Endothelial cell of coronary artery (primary cell): ENCODE data around the gene AURKAIP1. TPM values are rescaled to one million over a fixed set of nuclear protein-coding genes. Genes with fewer than 3 reads are reported as not detected.

Experiments
- total RNA-seq: library from RNA; depleted of rRNA; stranded (reverse); fragments of >200 nt; gene quantifications from 2 replicates; pipeline ENCODE4 v1.2.3, GENCODE V29; 2014

AURKAIP1 gene
- total RNA-seq, result 91.8 and 109 TPM in 2 replicates

DNA sequence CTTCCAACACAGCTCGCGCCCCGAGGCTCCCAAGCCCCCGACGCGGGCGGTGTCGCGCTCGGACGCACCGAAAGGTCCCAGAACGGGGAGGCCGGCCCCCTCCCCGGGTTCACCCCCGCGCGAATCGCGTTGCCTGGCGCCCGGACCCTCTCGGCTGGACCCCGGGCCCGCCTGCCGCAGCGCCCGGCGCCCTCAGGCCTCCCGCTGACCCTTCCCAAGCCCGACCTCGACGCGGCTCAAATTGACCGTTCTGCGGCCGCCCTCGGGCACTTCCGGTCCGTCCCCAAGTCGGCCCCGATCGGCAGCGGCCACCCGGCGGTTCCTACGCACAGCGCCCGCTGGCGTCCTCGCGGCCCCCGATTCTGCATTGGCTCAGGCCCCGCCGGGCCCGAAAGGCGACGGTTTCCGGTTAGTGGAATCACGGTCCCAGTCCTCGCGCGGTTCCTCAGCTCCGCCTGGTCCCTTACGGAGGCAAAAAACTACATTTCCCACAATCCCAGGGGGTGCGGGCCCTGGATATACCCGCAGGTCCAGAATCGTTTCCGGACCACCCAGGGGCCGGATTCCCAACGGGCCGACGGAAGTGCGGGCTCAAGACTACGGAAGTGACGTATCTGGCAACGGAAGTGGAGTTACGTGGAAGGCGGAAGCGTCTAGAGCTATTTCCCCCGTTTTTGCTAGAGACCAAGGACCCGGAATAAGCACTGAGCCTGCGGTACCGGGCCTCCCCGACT, at the start of gene AURKAIP1:
Gene AURKAIP1 (minus strand): TSS at position 279 of the 734 bp plus-strand sequence. CDS start 451 bp downstream, outside the sequence.

GRCh38 chr1:1421147-1421906, 46.3 kb upstream of the AURKAIP1 start, which contains the start of gene ANKRD65:
Gene ANKRD65, minus strand, starts transcription at chr1:1421276. Its CDS starts 271 bp downstream, at chr1:1421005.

GRCh38 chr1:1406821-1407635, 32.0 kb upstream of the AURKAIP1 start, which contains the start of gene MRPL20:
Gene MRPL20, minus strand, starts transcription at chr1:1407293. Its CDS starts 76 bp downstream, at chr1:1407217.

DNA sequence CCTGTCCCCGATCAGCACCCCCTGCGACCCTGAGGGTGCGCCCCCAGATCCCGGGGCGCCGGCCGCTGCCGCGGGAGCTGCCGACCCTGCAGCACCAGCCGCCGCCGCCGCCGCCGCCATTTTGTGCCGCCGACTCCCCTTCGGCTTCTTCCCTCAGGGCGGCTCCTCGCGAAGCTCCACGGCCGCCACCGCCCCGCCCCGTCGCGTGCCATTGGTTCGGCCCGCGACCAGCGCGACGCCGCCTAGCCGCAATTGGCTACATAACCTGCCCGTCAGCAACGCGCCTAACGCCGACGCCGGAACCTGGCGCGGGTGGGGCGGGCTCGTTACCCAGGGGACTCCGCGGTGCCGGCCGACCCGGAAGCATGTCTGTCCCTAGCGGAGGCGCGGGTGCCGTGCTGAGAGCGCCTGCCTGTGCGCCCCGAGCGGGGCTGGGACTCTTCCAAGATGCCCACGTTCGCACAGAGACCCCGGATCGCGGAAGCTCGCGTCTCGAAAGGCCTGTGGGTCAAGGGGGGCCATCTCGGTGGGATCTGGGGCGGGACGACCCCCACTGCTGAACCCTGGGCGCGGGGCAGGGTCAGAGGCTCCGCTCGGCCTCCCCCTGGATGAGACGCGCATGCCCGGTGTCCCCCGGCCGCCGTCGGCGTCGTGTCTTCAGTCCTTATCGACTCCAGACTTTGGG, 24.3 kb upstream of the AURKAIP1 start, which contains the start of gene CCNL2:
Gene CCNL2 (minus strand): TSS at position 149 of the 685 bp plus-strand sequence. CDS start 29 bp downstream, at position 120.

GRCh38 chr1:1358433-1359271, 16.4 kb downstream of the AURKAIP1 start, which contains the start of gene MXRA8:
Gene MXRA8, minus strand, starts transcription at chr1:1358555. Its CDS starts 51 bp downstream, at chr1:1358504.

GRCh38 chr1:1349256-1350012, 25.6 kb downstream of the AURKAIP1 start, which contains the start of gene DVL1:
Gene DVL1, minus strand, starts transcription at chr1:1349418. Its CDS starts 353 bp downstream, at chr1:1349065.

DNA sequence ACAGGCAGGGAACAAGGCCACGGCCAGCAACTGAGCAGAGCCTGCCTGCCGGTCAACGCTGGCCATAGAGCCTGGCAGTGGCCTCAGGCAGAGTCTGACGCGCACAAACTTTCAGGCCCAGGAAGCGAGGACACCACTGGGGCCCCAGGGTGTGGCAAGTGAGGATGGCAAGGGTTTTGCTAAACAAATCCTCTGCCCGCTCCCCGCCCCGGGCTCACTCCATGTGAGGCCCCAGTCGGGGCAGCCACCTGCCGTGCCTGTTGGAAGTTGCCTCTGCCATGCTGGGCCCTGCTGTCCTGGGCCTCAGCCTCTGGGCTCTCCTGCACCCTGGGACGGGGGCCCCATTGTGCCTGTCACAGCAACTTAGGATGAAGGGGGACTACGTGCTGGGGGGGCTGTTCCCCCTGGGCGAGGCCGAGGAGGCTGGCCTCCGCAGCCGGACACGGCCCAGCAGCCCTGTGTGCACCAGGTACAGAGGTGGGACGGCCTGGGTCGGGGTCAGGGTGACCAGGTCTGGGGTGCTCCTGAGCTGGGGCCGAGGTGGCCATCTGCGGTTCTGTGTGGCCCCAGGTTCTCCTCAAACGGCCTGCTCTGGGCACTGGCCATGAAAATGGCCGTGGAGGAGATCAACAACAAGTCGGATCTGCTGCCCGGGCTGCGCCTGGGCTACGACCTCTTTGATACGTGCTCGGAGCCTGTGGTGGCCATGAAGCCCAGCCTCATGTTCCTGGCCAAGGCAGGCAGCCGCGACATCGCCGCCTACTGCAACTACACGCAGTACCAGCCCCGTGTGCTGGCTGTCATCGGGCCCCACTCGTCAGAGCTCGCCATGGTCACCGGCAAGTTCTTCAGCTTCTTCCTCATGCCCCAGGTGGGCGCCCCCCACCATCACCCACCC, 43.7 kb downstream of the AURKAIP1 start, which contains the start of gene TAS1R3:
Gene TAS1R3 (plus strand): TSS at position 213 of the 898 bp plus-strand sequence. CDS start 66 bp downstream, at position 279.

GRCh38 chr1:1324524-1325287, 50.3 kb downstream of the AURKAIP1 start, which contains the start of the genes CPTP and INTS11:
Gene CPTP, plus strand, starts transcription at chr1:1324802. Its CDS starts 2,109 bp downstream, at chr1:1326911.
Gene INTS11, minus strand, starts transcription at chr1:1324660. Its CDS starts 52 bp downstream, at chr1:1324608.

Other genes with a start within 250 kb of the AURKAIP1 start
- gene TTLL10, start 201.3 kb downstream of the AURKAIP1 start, total RNA-seq, result not detected in 2 replicates
- 0.28 TPM in 1 of 2 replicates, not detected in the other for gene TNFRSF18, start 168.6 kb downstream of the AURKAIP1 start, total RNA-seq
- gene TNFRSF4, start 161.1 kb downstream of the AURKAIP1 start, total RNA-seq, result 0.63 and 1.6 TPM in 2 replicates
- gene SDF4, start 143.2 kb downstream of the AURKAIP1 start, total RNA-seq, result 91.0 and 126 TPM in 2 replicates
- 23.4 and 30.0 TPM in 2 replicates for gene B3GALT6, start 143.0 kb downstream of the AURKAIP1 start, total RNA-seq
- gene C1QTNF12, start 128.5 kb downstream of the AURKAIP1 start, total RNA-seq, result 0.45 and 0.85 TPM in 2 replicates
- 31.8 and 39.7 TPM in 2 replicates for gene UBE2J2, start 101.4 kb downstream of the AURKAIP1 start, total RNA-seq
- gene SCNN1D, start 94.8 kb downstream of the AURKAIP1 start, total RNA-seq, result 0.27 and 0.66 TPM in 2 replicates
- 22.7 and 37.0 TPM in 2 replicates for gene ACAP3, start 67.3 kb downstream of the AURKAIP1 start, total RNA-seq
- 12.5 and 13.0 TPM in 2 replicates for gene PUSL1, start 66.6 kb downstream of the AURKAIP1 start, total RNA-seq
- gene INTS11, start 50.5 kb downstream of the AURKAIP1 start, total RNA-seq, result 71.9 and 89.6 TPM in 2 replicates
- gene CPTP, start 50.4 kb downstream of the AURKAIP1 start, total RNA-seq, result 11.4 and 11.6 TPM in 2 replicates
- gene TAS1R3, start 43.9 kb downstream of the AURKAIP1 start, total RNA-seq, result 0.18 and 0.19 TPM in 2 replicates
- 41.9 and 101 TPM in 2 replicates for gene DVL1, start 25.8 kb downstream of the AURKAIP1 start, total RNA-seq
- gene MXRA8, start 16.7 kb downstream of the AURKAIP1 start, total RNA-seq, result 0.63 and 6.3 TPM in 2 replicates
- gene CCNL2, start 24.1 kb upstream of the AURKAIP1 start, total RNA-seq, result 80.2 and 143 TPM in 2 replicates
- 103 and 128 TPM in 2 replicates for gene MRPL20, start 32.1 kb upstream of the AURKAIP1 start, total RNA-seq
- gene ANKRD65, start 46.1 kb upstream of the AURKAIP1 start, total RNA-seq, result under 0.01 and 0.09 TPM in 2 replicates
- gene VWA1, start 60.5 kb upstream of the AURKAIP1 start, total RNA-seq, result 4.4 and 11.1 TPM in 2 replicates
- under 0.01 TPM in 1 of 2 replicates, not detected in the other for gene ATAD3C, start 74.5 kb upstream of the AURKAIP1 start, total RNA-seq
- gene ATAD3B, start 96.6 kb upstream of the AURKAIP1 start, total RNA-seq, result 16.4 and 26.7 TPM in 2 replicates
- gene ATAD3A, start 137.0 kb upstream of the AURKAIP1 start, total RNA-seq, result 38.3 and 56.9 TPM in 2 replicates
- gene TMEM240, start 165.4 kb upstream of the AURKAIP1 start, total RNA-seq, result 2.8 and 3.1 TPM in 2 replicates
- 55.5 and 64.9 TPM in 2 replicates for gene SSU72, start 199.7 kb upstream of the AURKAIP1 start, total RNA-seq
- gene FNDC10, start 224.9 kb upstream of the AURKAIP1 start, total RNA-seq, result 0.47 and 0.54 TPM in 2 replicates
- gene MIB2, start 240.3 kb upstream of the AURKAIP1 start, total RNA-seq, result 36.3 and 77.5 TPM in 2 replicates